NCI-H1930 (cell line): Measurements from ENCODE around the gene SERPINE2.

Source experiments
- DNase-seq, 2 experiments: peaks; one replicate each; lab custom pipeline; 2025; lab: John Stamatoyannopoulos, UW

SERPINE2 gene

GRCh38 chr2:223972656-223973102, 66.4 kb downstream of the SERPINE2 start:
- no peak for DNase-seq

GRCh38 chr2:223971731-223972130, 67.4 kb downstream of the SERPINE2 start:
- no peak for DNase-seq

- DNase-seq, result peak; percentile 9 to 59
These were observed 68.5 kb downstream of the SERPINE2 start for GRCh38 chr2:223970343-223971128.

DNA sequence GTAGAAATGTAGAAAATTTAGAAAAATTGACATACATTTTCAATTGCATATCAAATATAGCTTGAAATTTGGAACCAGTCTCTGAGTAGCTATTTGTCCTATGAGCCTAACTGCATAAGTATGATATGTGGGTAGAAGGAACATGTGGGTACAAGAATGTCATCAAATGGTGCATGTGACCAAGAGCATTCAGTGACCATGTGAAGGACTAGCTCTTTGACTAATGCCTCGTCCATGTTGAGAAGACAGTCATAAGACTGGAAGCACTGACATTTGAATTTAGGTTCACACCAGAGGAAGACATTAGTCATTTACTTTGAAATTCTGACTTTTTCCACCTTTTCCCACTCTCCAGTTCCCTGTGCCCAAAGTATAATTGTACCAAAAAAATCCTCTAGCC, 69.2 kb downstream of the SERPINE2 start:
- DNase-seq, result no peak

DNA sequence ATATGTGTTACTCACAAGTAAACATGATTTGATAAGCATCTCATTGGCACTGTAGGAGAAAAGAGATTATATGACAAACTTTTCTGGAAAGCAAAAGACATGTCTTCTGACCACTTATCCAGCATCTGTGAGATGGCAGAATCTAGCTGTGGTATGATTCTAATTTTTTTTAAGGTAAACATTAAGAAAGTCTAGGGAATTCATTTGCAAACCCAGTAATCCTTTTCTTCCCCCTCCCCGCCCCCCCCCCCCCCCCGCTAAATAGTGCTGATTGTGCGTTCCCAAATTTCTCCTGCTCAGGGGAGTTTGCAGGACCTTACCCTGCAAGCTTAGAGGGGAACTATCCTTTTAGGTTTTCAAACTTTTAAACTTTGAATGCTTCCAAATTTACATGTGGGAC, 69.8 kb downstream of the SERPINE2 start:
- no peak for DNase-seq

DNA sequence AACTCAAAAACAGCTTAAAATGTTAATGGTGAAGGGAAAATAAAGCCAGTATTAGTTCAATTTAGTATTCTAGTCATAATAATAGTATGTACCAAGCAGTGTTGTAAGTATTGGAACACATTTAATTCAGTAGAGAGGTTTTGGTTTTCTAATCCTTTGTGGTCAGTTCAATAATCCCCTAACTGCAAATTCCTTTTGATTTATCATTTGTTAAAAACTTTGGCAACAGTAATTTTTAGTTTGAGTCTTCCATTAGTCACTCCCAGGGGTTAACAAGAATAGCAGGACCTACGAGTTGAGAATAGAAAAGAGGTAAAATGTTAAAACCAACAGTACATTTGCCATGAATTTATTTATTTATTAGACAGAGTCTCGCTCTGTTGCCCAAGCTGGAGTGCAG, 71.1 kb downstream of the SERPINE2 start:
- DNase-seq, result no peak

DNA sequence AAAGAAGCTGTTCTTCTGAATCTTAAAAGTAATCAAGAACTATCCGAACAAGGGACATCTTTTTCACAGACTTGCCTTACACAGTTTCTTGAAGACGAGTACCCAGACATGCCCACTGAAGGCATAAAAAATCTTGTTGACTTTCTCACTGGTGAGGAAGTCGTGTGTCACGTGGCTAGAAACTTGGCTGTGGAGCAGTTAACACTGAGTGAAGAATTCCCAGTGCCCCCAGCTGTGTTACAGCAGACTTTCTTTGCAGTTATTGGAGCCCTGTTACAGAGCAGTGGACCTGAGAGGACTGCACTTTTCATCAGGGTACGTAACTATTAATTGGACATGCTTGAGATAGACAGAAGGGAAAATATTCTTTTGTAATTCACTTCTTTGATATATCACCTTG, 79.4 kb downstream of the SERPINE2 start:
- DNase-seq, result no peak

DNA sequence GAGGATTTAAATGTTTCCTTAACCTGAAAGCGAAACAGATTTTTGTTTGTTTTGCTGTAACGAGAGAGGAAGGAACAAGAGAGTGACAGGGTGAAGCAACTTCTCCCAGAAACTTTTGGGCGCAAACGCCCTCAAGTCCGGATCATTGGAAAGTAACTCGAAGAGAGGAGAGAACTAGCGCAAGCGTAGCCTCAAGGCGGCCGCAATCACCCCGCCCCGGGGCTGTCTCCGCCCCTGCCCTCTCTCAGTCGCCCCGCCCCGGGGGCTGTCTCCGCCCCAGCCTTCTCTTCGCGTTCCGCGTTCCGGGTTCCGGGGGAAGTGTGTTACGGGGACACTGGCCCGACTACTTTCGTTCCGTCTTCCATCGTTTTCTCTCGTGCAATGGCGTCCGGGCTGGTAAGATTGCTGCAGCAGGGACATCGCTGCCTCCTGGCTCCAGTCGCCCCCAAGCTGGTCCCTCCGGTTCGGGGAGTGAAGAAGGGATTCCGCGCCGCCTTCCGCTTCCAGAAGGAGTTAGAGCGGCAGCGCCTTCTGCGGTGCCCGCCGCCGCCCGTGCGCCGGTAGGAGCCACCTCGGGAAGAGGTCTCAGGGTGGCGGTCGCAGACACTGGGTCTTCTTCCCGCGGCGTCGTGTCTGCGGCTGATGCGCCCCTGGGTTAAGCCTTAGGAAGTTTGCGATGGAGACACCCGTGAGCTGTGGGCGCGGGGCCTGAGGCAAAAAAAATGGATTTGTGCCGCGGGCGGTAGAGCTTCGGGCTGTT, 81.8 kb downstream of the SERPINE2 start, which contains the start of gene MRPL44:
TSS of gene MRPL44 (plus strand) at position 372 of the 760 bp plus-strand sequence. CDS start at position 382, 10 bp downstream.
- peak; percentile 82 to 92 for DNase-seq

DNA sequence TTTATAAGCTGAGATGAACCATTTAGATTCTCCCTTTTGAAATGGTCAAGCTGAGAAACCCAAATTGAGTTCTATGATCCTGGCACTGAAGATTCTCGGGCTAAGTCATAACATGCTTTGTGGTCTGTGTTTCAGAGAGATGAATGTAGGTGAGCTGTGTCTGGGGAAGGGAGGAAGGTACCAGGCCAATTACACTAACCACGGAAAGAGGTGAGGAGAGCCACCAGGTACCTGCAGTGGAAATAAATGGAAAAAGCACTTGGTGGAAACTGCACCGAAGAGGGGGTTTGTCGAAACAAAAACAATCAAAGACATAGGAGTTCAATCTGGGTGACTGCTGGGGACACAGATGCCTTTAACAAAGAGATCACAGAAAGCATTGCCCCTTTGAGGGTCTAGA, 82.8 kb downstream of the SERPINE2 start:
- DNase-seq, result no peak

DNA sequence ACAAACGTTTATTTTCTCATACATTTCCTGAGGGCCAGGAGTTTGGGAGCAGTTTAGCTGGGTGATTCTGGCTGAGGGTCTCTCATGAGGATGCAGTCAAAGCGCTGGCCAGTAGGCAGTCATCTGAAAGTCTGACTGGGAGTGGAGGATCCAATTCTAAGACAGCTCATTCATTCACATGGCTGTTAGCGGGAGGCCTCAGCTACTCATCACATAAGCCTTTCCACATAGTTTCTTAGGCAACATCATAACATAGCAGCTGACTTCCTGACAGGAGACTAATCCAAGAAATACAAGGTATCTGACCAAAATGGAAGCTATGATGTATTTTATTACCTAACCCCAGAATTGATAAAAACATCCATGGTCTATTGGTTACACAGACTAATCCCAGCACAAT, 84.7 kb downstream of the SERPINE2 start:
- DNase-seq, result no peak

DNA sequence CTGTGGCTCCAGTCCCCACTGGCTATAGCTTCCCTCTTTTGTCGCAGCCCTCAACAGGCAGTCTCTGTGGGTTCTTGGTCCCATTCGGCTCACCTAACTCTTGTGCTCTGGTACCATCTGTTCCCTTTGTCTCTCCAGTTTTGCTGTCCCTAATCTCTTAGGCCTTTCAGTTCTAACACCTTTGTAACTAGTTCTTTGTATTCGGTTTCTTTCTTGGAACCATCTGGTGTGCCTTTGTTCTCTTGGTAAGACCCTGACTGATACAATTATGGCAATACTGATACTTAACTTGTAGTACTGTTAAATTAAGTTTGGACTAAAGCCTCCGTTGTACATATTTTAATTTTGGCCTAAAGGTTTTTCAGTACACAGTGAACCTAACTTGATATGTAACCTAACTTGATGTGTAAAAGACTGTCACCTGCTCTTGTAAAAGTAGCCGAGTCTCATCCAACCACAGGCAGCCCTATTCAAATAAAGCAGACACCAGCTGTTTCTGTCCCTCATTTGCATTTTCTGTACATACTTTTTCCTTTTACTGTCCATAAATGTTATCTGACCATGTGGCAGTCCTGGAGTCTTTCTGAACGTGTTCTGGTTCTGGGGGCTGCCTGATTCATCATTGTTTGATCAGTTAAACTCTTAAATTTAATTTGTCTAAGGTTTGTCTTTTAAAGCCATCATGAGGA, 86.7 kb downstream of the SERPINE2 start:
- DNase-seq, result no peak

DNA sequence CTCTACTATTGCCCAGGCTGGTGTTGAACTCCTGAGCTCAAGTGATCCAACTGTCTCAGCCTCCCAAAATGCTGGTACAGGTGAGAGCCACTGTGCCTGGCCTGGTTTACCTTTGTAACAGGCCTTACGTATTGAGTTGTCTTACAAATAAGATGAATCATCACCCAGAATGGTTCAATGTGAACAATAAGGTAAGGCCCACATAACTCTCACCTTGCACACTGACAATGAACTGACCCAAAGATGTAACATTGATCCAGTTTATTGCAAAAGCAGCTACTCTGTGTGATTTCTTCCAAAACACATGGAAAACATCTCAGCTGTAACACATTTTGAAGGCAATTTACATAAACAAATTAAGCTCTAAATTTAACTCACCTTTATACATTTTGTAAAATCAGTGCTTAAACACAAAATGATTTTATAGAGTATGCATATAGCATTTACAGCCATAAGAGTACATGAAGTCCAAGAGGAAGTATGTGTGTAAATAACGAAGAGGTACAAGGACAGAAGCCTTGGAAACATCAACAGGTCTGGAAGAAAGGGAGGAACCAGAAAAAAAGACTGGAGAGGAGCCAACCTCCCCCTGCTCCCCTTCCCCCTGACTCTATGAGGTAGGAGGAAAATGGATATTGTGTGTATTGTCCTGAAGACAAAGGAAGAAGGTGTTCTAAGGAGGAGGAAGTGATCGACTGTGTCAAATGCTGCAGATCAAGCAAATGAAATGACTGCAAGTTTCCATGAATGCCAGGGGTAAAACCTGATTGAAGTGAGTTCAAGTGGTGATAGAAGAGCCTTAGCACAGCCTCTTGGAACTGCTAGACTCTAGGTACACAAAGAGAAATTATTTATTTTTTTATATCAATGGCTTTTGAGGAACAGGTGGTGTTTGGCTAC, 88.4 kb downstream of the SERPINE2 start:
- DNase-seq, result no peak

DNA sequence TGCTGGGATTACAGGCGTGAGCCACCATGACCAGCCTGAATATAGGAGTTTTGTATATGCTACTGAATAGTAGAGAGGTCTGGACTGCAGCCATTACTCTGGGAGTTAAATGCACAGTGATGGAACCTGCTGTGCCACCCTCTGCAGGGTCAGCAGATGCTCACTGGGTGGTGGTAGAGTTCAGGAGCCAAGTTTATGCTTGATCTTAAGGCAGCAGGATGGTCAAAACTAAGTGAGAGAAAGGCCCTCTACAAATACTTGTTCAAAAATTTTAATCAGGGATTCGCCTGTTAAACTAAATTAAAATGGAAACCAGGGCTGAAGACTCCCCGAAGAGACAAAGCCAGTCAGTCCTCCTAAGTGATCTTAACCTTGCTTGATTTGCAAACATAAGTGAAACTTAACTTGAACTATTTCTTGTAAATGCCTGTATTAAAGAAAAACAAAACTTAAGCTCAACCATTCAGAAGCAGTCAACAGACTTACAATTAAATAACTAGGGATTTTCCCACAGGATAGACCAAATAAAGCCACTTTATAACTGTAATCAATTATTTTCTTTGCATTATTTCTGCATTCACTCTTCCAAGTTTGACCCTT, 89.7 kb downstream of the SERPINE2 start:
- no peak for DNase-seq

DNA sequence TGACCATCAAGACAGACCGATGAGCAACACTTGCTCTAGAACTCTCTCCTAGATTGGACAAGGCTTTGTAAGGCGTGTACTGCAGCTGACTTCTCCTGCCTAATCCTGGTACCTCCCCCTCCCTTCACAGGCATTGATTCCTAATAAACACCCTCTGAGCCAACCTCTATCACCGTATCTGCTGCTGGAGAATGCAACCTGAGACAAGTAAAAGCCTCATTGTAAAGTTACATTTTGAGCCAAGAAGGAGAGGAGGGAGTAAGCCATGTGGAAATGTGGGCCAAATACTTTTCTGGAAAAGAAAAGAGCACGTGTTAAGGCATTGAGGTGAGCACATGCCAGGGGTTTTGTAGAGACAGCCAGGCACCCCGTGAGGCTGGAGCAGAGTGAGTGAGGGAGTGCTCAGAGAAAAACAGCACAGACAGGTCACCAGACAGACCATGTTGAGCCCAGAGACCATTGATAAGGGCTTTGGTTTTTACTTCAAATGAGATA, 91.3 kb downstream of the SERPINE2 start:
- no peak for DNase-seq

DNA sequence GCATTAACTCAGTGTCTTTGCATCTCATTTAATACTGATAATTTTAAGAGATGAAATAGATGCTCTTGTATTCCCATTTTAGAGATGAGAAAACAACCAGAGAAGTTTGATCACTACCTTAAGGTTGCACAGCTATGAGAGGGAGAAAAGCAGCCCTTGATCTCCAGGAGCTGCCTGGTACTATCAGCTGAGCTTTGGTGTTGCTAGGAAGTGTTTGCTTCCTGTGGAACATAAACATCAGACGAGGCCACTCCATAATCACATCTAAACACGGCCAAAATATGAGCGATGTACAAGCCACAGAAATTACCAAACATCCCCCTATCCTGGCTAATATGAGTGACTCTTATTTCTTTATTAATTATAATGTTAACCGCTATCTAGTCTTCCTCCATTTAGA, 93.3 kb downstream of the SERPINE2 start:
- no peak for DNase-seq

DNA sequence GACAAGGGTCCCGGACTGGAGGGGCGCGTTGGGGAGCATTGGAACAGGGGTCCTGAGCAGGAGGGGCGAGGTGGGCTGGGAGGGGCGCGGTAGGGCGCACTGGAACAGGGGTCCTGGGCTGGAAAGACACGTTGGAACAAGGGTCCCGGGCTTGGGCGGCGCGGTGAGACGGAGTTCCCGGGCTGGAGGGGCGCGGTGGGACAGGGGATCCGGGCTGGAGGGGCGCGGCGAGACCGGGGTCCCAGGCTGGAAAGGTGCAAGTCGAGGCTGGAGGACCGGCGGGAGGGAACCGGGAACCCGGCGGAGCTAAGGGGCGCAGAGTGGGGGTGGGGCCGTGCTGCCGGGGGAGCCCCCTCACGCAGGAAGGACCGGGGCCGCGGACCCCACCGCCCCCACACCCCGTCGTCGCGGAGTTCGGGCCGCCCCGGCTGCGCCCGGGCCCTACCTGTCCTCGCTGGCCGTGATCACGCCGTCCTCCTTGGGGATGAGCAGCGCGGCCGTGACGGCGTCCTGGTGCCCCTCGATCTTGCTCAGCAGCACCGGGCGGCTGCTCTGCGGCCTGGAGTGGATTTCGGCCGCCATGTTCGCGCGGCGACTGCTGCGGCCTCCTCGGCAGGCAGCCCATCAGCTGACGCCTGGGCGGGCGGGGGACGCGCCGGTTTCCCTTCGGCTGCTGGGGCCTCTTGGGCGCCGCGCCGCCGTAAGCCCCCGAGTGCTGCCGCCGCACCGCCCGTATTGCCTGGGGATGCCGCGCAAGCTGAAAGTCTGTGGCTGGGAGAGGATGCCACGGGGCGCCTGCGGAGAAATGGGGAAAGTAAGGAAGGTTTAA, 94.2 kb downstream of the SERPINE2 start, which contains the start of gene WDFY1:
TSS of gene WDFY1 (minus strand) at position 633 of the 829 bp plus-strand sequence. CDS start at position 582, 51 bp downstream.
- peak; percentile 54 to 77 for DNase-seq

- DNase-seq, result no peak
These were observed 94.9 kb downstream of the SERPINE2 start for GRCh38 chr2:223944166-223944702.

- DNase-seq, result no peak
These were observed 95.5 kb downstream of the SERPINE2 start for GRCh38 chr2:223943561-223944008.

DNA sequence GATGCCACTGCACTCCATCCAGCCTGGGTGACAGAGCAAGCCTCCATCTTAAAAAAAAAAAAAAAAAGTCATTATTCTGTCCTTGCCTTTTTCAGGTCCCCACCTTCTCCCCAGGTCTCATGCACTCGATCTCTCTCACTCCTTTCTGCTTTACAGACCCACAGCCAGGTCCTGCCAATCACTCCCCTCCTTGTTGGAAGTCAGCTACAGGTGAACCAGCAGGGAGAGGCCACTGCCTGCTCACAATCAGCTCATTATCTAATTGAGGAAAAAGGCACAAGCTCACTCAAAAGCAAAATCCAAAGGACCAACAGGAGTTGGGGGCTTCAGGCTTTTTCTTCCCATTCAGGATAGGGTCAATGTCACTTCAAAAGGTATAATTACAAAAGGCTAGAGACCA, 96.0 kb downstream of the SERPINE2 start:
- DNase-seq, result no peak
